Muscle layer of duodenum (tissue), 2 donors: ENCODE data around the gene TM4SF20.
"Not testable (repeated sequence)": the region's sequence is repeated elsewhere in the genome, so short reads cannot be mapped to it uniquely, and the experiment has no call there.

ENCODE experiments used
- H3K27ac ChIP-seq: one replicate; pipeline ENCODE4 v1.7.0; 2013; ENCODE audit warnings: mild to moderate bottlenecking, low read length
- H3K27me3 ChIP-seq: one replicate; pipeline ENCODE4 v1.7.0; 2013; ENCODE audit warnings: low read depth, mild to moderate bottlenecking, control low read depth, low read length
- H3K36me3 ChIP-seq, 2 donors: one replicate each; pipeline ENCODE4 v1.7.0; 2013; ENCODE audit warnings: low read length in 2 of 2, control low read depth in 1 of 2, mild to moderate bottlenecking in 1 of 2; ENCODE audit not compliant: insufficient read depth in 2 of 2, control insufficient read depth in 1 of 2
- H3K4me1 ChIP-seq, 2 donors: one replicate each; pipeline ENCODE4 v1.7.0; 2013; ENCODE audit warnings: low read length in 2 of 2, mild to moderate bottlenecking in 2 of 2, control low read depth in 1 of 2, moderate library complexity in 1 of 2; ENCODE audit not compliant: insufficient read depth in 2 of 2, control insufficient read depth in 1 of 2
- H3K4me3 ChIP-seq, 2 donors: one replicate each; pipeline ENCODE4 v1.7.0; 2013; ENCODE audit warnings: low read length in 2 of 2, low read depth in 1 of 2, mild to moderate bottlenecking in 1 of 2
- H3K9me3 ChIP-seq, 2 donors: one replicate each; pipeline ENCODE4 v1.7.0; 2013; ENCODE audit warnings: low read length in 2 of 2, control low read depth in 1 of 2, mild to moderate bottlenecking in 1 of 2; ENCODE audit not compliant: control insufficient read depth in 1 of 2
- donor health status: healthy.

Gene TM4SF20

GRCh38 chr2:227364585-227365263, 14.4 kb downstream of the TM4SF20 start:
- not testable (repeated sequence) for H3K27me3 ChIP-seq, H3K9me3 ChIP-seq, H3K4me3 ChIP-seq, H3K27ac ChIP-seq, H3K4me1 ChIP-seq
- peaks cover 12 to 20% of the 10 kb centered on the region in 2 donors for H3K36me3 ChIP-seq

- Histone ChIP-seq H3K27me3 (no peaks in the 10 kb centered on the region), H3K9me3 (no peaks in the 10 kb centered on the region), H3K4me3 (no peak overlapping the region), H3K4me1 (peaks cover 0 to 5% of the 10 kb centered on the region in 2 donors), H3K36me3 (peaks cover 19 to 30% of the 10 kb centered on the region in 2 donors), H3K27ac (no peak overlapping the region)
Measured at GRCh38 chr2:227363756-227364155, 15.3 kb downstream of the TM4SF20 start.

GRCh38 chr2:227360351-227360750, 18.8 kb downstream of the TM4SF20 start:
- H3K27me3 ChIP-seq = no peaks in the 10 kb centered on the region
- H3K4me1 ChIP-seq = no peaks in the 10 kb centered on the region
- H3K27ac ChIP-seq = no peak overlapping the region
- peaks cover 43 to 59% of the 10 kb centered on the region in 2 donors for H3K36me3 ChIP-seq
- H3K9me3 ChIP-seq = no peaks in the 10 kb centered on the region
- no peak overlapping the region for H3K4me3 ChIP-seq

- H3K36me3 ChIP-seq = peaks cover 23 to 30% of the 10 kb centered on the region in 2 donors
- no peaks in the 10 kb centered on the region for H3K27me3 ChIP-seq
- no peak overlapping the region for H3K27ac ChIP-seq
- no peak overlapping the region for H3K4me3 ChIP-seq
- H3K9me3 ChIP-seq = no peaks in the 10 kb centered on the region
- H3K4me1 ChIP-seq = no peaks in the 10 kb centered on the region
Measured at GRCh38 chr2:227351639-227352038, 27.5 kb downstream of the TM4SF20 start.

- peaks cover 14 to 19% of the 10 kb centered on the region in 2 donors for H3K36me3 ChIP-seq
- no peak overlapping the region for H3K27ac ChIP-seq
- peaks cover 0 to 3% of the 10 kb centered on the region in 2 donors for H3K4me1 ChIP-seq
- H3K4me3 ChIP-seq = no peak overlapping the region
- H3K27me3 ChIP-seq = no peaks in the 10 kb centered on the region
- H3K9me3 ChIP-seq = no peaks in the 10 kb centered on the region
Measured at GRCh38 chr2:227349989-227350612, 29.0 kb downstream of the TM4SF20 start.

GRCh38 chr2:227348324-227348723, 30.8 kb downstream of the TM4SF20 start:
- Histone ChIP-seq H3K4me3 (no peak overlapping the region), H3K27me3 (no peaks in the 10 kb centered on the region), H3K9me3 (no peaks in the 10 kb centered on the region), H3K4me1 (peaks cover 0 to 5% of the 10 kb centered on the region in 2 donors), H3K27ac (no peak overlapping the region), H3K36me3 (peaks cover 13 to 19% of the 10 kb centered on the region in 2 donors)

GRCh38 chr2:227347117-227347516, 32.0 kb downstream of the TM4SF20 start:
- H3K4me3 ChIP-seq = no peak overlapping the region
- peaks cover 0 to 5% of the 10 kb centered on the region in 2 donors for H3K4me1 ChIP-seq
- H3K27me3 ChIP-seq = no peaks in the 10 kb centered on the region
- no peak overlapping the region for H3K27ac ChIP-seq
- H3K36me3 ChIP-seq = peaks cover 3 to 22% of the 10 kb centered on the region in 2 donors
- no peaks in the 10 kb centered on the region for H3K9me3 ChIP-seq

GRCh38 chr2:227344231-227344630, 34.9 kb downstream of the TM4SF20 start:
- Histone ChIP-seq H3K9me3 (no peaks in the 10 kb centered on the region), H3K27me3 (no peaks in the 10 kb centered on the region), H3K36me3 (peaks cover 0 to 20% of the 10 kb centered on the region in 2 donors), H3K4me1 (peaks cover 0 to 5% of the 10 kb centered on the region in 2 donors), H3K27ac (no peak overlapping the region), H3K4me3 (no peak overlapping the region)

- no peaks in the 10 kb centered on the region for H3K9me3 ChIP-seq
- no peak overlapping the region for H3K4me3 ChIP-seq
- peaks cover 0 to 18% of the 10 kb centered on the region in 2 donors for H3K36me3 ChIP-seq
- H3K4me1 ChIP-seq = peaks cover 0 to 5% of the 10 kb centered on the region in 2 donors
- no peak overlapping the region for H3K27ac ChIP-seq
- H3K27me3 ChIP-seq = no peaks in the 10 kb centered on the region
Measured at GRCh38 chr2:227341553-227341952, 37.6 kb downstream of the TM4SF20 start.

GRCh38 chr2:227340106-227340505, 39.0 kb downstream of the TM4SF20 start:
- Histone ChIP-seq H3K4me1 (peaks cover 0 to 1% of the 10 kb centered on the region in 2 donors), H3K27me3 (no peaks in the 10 kb centered on the region), H3K27ac (no peak overlapping the region), H3K36me3 (peaks cover 10 to 18% of the 10 kb centered on the region in 2 donors), H3K9me3 (no peaks in the 10 kb centered on the region), H3K4me3 (no peak overlapping the region)

GRCh38 chr2:227339098-227339599, 40.0 kb downstream of the TM4SF20 start:
- H3K27ac ChIP-seq = no peak overlapping the region
- no peaks in the 10 kb centered on the region for H3K9me3 ChIP-seq
- H3K36me3 ChIP-seq = peaks cover 17 to 21% of the 10 kb centered on the region in 2 donors
- H3K4me3 ChIP-seq = no peak overlapping the region
- H3K27me3 ChIP-seq = no peaks in the 10 kb centered on the region
- H3K4me1 ChIP-seq = no peaks in the 10 kb centered on the region
